GM18499 (cell line): ENCODE results near the gene RNF222.
"Not testable (repeated sequence)": the region's sequence is repeated elsewhere in the genome, so short reads cannot be mapped to it uniquely, and the experiment has no call there.

Source experiments
- ATAC-seq: cut with Tn5 transposase; IDR thresholded peaks from one replicate; pipeline ENCODE4 v1.9.1; 2021; ENCODE audit warnings: moderate number of reproducible peaks; ENCODE audit not compliant: insufficient read depth, unreplicated experiment

RNF222 gene

GRCh38 chr17:8382880-8383142, 14.8 kb downstream of the RNF222 start:
- no peak for ATAC-seq

- ATAC-seq = no peak
These were observed 15.4 kb downstream of the RNF222 start for GRCh38 chr17:8382052-8382879.

- no peak for ATAC-seq
These were observed 17.6 kb downstream of the RNF222 start for GRCh38 chr17:8380049-8380448.

GRCh38 chr17:8378117-8378516, 19.5 kb downstream of the RNF222 start:
- ATAC-seq = not testable (repeated sequence)

GRCh38 chr17:8377422-8377821, 20.2 kb downstream of the RNF222 start:
- no peak for ATAC-seq

DNA sequence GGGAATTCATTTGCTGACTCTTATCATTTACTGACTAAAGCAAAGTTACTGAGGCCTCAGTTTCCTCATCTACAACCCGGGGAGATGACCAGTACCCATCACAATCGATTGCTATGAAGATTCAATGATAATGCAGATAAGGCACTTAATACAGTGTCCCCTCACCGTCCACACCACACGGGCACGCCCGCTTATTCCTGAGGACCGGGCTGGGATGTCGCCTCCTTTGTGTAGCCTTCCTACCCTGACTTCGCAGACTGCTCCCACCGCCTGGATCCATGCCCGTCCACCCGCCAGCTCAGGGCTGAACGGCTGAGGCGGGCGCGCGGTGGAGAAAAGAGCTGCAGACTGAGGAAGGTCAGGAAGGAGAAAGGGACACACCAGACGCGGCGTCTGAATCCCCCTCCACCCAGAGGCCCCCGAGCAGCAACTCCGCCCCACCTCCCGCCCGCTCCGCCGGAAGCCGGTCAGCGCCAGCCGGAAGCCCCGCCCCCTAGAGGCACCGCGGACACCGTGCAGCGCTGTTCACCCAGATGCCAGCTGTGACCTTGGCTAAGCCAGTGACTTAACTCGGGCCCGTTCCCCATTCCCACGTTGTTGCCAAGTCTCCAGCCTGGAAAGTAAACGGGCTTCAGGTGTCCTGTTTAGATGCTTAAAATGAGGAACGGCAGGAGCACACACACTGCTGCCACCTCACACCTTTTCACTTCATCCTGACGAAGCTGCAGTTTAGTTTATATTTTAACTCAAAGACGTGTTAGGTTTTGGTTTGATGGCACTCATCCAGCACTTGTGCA, 21.2 kb downstream of the RNF222 start, which contains the start of gene KRABD2:
Gene KRABD2, minus strand, starts transcription at position 434 of the 797 bp plus-strand sequence.
- no peak for ATAC-seq

- ATAC-seq = no peak
These were observed 21.8 kb downstream of the RNF222 start for GRCh38 chr17:8375738-8376259.

DNA sequence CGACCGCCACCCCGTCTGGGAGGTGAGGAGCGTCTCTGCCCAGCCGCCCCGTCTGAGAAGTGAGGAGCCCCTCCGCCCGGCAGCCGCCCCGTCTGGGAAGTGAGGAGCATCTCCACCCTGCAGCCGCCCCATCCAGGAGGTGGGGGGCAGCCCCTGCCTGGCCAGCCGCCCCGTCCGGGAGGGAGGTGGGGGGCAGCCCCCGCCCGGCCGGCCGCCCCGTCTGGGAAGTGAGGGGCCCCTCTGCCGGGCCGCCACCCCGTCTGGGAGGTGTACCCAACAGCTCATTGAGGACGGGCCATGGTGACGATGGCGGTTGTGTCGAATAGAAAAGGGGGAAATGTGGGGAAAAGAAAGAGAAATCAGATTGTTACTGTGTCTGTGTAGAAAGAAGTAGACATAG, 23.8 kb downstream of the RNF222 start:
- ATAC-seq = not testable (repeated sequence)

DNA sequence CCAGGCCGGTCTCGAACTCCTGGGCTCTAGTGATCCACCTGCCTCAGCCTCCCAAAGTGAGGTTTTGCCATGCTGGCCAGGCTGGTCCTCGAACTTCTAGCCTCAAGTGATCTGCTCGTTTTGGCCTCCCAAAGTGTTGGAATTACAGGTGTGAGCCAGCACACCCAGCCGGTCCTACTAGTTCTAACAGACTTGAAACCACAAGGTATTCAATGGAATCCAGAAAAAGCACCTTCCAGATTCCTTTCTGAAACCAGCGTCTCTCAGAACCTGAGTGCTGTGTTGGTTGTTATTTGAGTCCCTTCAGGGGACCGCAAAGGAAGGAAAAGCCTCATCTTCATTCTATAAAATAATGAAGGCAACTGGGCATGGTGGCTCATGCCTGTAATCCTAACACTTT, 25.2 kb downstream of the RNF222 start:
- ATAC-seq = no peak

DNA sequence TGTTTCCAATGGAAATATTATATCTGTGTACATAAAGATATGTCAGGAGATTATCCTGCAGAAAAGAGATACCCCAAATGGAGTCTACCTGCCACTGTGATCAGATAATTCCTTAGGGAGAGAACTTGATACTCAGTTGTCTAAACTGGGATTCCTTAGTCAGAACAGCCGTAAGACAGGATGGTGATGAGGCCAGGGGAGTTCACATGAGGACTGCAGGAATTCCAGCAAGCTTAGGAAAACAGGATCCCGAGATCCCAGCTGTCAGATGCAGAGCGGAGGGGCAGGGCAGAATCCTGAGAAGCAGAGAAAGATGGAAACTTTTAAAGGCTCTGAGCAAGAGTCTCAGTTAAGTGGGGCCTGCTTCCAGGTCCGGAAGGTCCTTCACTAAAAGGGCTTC, 25.8 kb downstream of the RNF222 start:
- no peak for ATAC-seq

- no peak for ATAC-seq
These were observed 27.7 kb downstream of the RNF222 start for GRCh38 chr17:8369944-8370343.

- no peak for ATAC-seq
These were observed 29.4 kb downstream of the RNF222 start for GRCh38 chr17:8368193-8368592.

DNA sequence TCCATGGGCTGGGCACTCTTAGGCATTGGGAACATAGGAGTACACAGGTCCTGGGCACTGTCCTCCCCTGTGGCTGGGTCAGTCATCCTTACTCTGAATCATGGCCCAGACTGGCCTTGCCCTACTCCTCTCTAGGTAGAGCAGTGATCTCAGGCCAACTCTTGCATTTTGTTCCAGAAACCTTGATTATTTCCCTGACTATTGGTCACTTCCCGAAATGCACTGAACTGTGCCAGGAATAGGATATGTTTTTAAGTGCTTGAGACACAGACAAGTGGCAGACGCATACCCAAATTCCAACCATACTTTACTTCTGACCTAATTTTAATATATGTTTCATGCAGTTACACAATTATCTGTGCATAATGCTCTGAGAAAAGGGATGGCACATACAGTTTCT, 31.4 kb downstream of the RNF222 start:
- ATAC-seq = no peak

- no peak for ATAC-seq
These were observed 32.5 kb downstream of the RNF222 start for GRCh38 chr17:8365143-8365542.

GRCh38 chr17:8362651-8363332, 34.8 kb downstream of the RNF222 start:
- no peak for ATAC-seq

GRCh38 chr17:8360751-8361150, 36.9 kb downstream of the RNF222 start:
- no peak for ATAC-seq

DNA sequence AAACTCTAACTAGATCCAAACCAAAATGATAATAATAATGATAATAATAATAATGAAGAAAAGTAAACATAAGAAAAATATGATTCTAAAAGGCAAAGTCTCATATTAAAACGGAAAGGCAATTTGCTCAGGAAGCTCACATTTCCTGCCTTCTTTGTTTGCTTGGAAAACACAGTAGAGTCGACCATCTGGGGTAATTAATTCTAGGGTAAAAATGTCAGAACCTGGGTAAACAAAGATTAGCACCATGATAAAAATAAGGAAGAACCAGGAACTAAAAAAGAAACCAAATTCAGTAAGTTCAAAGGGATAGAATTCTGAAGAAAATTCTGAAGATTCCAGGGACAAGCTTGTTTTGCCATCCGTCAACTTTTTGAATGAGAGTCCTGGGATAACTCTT, 37.4 kb downstream of the RNF222 start:
- ATAC-seq = no peak

DNA sequence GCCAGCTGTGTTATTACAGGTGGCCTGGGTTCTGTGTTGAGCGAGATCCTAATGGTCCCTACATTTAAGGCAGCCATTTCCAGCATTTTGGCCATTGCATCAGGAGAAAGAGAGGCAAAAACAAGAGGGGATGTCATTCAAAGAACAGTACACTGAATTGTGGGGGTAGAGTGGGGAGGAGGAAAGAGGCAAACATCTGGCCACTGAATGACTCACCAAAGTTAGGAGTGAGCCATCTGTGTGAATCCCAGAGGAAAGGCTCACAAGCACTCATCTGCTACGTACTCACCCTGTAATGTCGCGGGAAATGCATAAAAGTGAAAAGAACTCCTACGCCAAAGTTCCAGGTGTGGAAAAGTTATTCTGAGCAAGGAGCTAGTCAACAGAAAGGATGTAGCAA, 37.9 kb downstream of the RNF222 start:
- ATAC-seq = no peak

DNA sequence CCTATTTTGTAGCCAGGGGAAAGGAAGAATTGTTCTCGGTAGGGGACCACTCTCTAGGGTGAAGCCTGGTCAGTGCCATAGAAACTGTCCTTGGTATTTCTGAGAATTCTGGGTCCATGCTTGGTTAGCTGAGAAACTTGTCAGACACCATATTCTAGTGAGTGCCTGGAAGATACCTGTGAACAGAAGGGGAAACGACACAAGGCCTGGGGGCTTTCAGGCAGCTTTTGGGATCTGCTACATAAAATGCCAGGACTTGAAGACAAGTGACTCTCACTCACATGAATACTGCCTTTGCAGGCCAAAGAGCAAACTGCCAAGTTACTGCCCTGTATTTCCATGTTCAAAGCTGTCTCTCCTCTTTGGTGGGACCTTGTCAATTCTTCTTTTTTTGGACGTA, 39.7 kb downstream of the RNF222 start:
- no peak for ATAC-seq

DNA sequence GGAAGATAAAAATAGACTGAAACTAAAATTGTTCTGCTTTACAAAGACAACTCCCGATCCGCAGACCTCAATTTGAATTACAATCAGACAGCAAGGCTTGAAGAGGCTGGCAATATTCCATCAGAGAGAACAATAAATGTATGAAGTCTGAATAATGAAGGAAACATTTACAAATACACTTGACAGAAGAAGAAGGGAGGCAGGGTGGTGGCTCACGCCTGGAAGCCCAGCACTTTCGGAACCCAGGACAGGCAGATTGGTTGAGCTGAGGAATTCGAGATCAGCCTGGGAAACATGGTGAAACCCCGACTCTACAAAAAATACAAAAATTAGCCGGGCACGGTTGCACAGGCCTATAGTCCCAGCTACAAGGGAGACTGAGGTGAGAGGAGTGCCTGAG, 43.4 kb downstream of the RNF222 start:
- no peak for ATAC-seq

DNA sequence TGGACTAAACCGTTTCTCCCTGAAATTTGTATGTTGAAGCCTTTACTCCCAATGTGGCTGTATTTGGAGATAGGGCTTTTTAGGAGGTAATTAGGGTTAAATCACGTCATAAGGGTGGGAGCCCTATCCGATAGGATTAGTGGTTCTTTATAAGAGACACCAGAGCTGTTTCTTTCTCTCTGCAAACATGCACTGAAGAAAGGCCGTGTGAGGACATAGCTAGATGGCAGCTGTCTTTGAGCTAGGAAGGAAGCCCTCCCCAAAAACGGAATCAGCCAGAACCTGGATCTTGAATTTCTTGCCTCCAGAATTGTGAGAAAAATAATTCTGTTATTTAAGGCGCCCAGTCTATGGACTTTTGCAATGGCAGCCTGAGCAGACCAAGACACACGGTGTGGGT, 43.9 kb downstream of the RNF222 start:
- no peak for ATAC-seq
